ENCODE data around the gene ITGAX. TPM values are rescaled to one million over a fixed set of nuclear protein-coding genes. Genes with fewer than 3 reads are reported as not detected.

The ITGAX gene
- total RNA-seq, 1 experiment from 2014 or later = not detected

DNA sequence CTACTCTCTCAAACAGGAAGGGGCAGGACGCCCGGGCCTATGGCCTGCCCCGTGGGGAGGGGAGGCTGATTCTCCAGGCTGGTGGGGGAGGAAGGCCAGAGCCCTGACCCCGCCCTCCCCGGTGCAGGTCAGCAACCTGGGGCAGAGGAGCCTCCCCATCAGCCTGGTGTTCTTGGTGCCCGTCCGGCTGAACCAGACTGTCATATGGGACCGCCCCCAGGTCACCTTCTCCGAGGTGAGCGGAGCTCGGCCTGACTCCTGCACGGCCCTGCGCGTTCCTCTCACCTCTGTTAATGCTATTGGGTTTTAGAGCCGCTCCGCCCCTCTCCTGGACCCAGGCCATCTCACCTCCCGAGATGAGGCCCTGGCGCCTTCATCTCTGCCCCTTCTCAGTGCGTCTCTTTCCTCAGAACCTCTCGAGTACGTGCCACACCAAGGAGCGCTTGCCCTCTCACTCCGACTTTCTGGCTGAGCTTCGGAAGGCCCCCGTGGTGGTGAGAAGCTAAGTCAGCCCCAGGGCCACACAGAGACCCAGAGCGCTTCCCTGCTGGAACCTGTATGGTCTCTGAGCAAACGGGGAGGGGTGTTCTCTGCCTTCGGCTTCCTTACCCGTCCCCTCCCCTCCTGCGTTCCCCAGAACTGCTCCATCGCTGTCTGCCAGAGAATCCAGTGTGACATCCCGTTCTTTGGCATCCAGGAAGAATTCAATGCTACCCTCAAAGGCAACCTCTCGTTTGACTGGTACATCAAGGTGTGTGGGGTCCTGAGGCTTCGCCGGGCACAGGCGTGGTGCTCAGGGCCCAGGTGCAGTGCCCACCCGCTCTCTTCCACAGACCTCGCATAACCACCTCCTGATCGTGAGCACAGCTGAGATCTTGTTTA, 25.1 kb upstream of the ITGAX start:
- Histone ChIP-seq H3K27me3 (ENCODE audit: low read length) (peaks cover 26% of the 10 kb centered on the region), H3K9ac (ENCODE audit: low read length) (no peak overlapping the region), H3K4me2 (ENCODE audit: low read length) (no peak overlapping the region), H3K79me2 (ENCODE audit: low read length) (no peaks in the 10 kb centered on the region), H4K20me1 (ENCODE audit: low read length) (no peaks in the 10 kb centered on the region), H3K36me3 (ENCODE audit: low read depth, low read length) (no peaks in the 10 kb centered on the region), H3K9me2 (replicated peaks; ENCODE audit: low read length) (no peaks in the 10 kb centered on the region), H3K4me3 (ENCODE audit: low read length) (no peak overlapping the region), H3K9me3 (ENCODE audit: low read length) (no peaks in the 10 kb centered on the region), H3F3A (ENCODE audit: low read length, unreplicated experiment) (no peaks in the 10 kb centered on the region), H2AFZ (ENCODE audit: low read length) (no peak overlapping the region), H3K27ac (ENCODE audit: low read length) (no peak overlapping the region), H3K4me1 (ENCODE audit: insufficient read depth, low read length) (no peaks in the 10 kb centered on the region)
- BruUV-seq (replicated peaks) = no TSS peak
- POLR2A ChIA-PET (ENCODE audit: unreplicated experiment) = no interaction called here
- ATAC-seq (no peak), DNase-seq (no peak)
- intact Hi-C loops (cut with micrococcal nuclease) = no loop called here
- CTCF ChIA-PET = no interaction called here
- TF ChIP-seq, protein P1, sequence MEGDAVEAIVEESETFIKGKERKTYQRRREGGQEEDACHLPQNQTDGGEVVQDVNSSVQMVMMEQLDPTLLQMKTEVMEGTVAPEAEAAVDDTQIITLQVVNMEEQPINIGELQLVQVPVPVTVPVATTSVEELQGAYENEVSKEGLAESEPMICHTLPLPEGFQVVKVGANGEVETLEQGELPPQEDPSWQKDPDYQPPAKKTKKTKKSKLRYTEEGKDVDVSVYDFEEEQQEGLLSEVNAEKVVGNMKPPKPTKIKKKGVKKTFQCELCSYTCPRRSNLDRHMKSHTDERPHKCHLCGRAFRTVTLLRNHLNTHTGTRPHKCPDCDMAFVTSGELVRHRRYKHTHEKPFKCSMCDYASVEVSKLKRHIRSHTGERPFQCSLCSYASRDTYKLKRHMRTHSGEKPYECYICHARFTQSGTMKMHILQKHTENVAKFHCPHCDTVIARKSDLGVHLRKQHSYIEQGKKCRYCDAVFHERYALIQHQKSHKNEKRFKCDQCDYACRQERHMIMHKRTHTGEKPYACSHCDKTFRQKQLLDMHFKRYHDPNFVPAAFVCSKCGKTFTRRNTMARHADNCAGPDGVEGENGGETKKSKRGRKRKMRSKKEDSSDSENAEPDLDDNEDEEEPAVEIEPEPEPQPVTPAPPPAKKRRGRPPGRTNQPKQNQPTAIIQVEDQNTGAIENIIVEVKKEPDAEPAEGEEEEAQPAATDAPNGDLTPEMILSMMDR (conservative IDR thresholded peaks at IDR 0.05; ENCODE audit: low read depth, low read length) = no peak
- no peak for TF ChIP-seq EZH2 (IDR thresholded peaks at IDR 0.05; ENCODE audit: low read length, unreplicated experiment)
- no peak for TF ChIP-seq EZH2phosphoT487 (IDR thresholded peaks at IDR 0.05; ENCODE audit: borderline replicate concordance, low read length)

DNA sequence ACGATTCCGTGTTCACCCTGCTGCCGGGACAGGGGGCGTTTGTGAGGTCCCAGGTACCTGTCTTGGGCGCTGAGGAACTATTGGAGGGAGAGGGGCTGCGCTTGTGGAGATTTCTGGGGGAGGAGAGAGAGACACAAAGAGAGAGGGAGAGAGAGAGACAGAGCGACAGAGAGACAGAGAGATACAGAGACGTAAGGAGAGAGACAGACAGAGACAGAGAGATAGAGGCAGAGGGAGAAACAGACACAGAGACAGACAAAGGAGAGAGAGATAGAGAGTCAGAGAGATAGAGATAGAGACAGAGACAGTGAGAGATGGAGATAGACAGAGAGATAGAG, 24.5 kb upstream of the ITGAX start:
- H3K4me3 ChIP-seq (ENCODE audit: low read length) = no peak overlapping the region
- no peak overlapping the region for H3K9ac ChIP-seq (ENCODE audit: low read length)
- TF ChIP-seq, protein P1 (conservative IDR thresholded peaks at IDR 0.05; ENCODE audit: low read depth, low read length) = no peak
- no peak for TF ChIP-seq EZH2phosphoT487 (IDR thresholded peaks at IDR 0.05; ENCODE audit: borderline replicate concordance, low read length)
- no peak overlapping the region for H2AFZ ChIP-seq (ENCODE audit: low read length)
- POLR2A ChIA-PET (ENCODE audit: unreplicated experiment) = no interaction called here
- no TSS peak for BruUV-seq (replicated peaks)
- no peaks in the 10 kb centered on the region for H3K79me2 ChIP-seq (ENCODE audit: low read length)
- CTCF ChIA-PET = no interaction called here
- no peak overlapping the region for H3K27ac ChIP-seq (ENCODE audit: low read length)
- no peaks in the 10 kb centered on the region for H3K4me1 ChIP-seq (ENCODE audit: insufficient read depth, low read length)
- DNase-seq (no peak), ATAC-seq (no peak)
- H3K36me3 ChIP-seq (ENCODE audit: low read depth, low read length) = no peaks in the 10 kb centered on the region
- no peak overlapping the region for H3K4me2 ChIP-seq (ENCODE audit: low read length)
- intact Hi-C loops (cut with micrococcal nuclease) = no loop called here
- no peaks in the 10 kb centered on the region for H4K20me1 ChIP-seq (ENCODE audit: low read length)
- H3F3A ChIP-seq (ENCODE audit: low read length, unreplicated experiment) = no peaks in the 10 kb centered on the region
- H3K9me3 ChIP-seq (ENCODE audit: low read length) = no peaks in the 10 kb centered on the region
- peaks cover 30% of the 10 kb centered on the region for H3K27me3 ChIP-seq (ENCODE audit: low read length)
- no peaks in the 10 kb centered on the region for H3K9me2 ChIP-seq (replicated peaks; ENCODE audit: low read length)

DNA sequence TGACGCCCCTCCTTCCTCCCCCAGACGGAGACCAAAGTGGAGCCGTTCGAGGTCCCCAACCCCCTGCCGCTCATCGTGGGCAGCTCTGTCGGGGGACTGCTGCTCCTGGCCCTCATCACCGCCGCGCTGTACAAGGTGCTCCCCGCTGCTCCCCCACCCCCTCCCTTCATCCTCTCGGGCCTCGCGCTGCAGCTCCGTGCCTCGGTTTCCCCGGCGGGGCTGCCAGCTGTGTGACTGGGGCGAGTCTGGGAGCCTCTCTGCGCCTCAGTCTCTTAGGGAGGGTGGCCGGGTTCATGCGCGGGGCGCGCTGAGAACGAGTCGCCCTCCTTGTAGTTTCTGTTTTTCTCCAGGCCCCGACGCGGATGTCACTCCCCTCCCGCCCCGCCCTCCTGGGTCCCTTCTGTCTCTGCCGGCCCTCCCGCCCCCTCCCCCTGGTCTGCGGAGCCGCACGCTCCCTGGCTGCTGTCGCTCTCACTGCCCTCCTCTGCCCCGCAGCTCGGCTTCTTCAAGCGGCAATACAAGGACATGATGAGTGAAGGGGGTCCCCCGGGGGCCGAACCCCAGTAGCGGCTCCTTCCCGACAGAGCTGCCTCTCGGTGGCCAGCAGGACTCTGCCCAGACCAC, 23.7 kb upstream of the ITGAX start:
- Histone ChIP-seq H3K79me2 (ENCODE audit: low read length) (no peaks in the 10 kb centered on the region), H3K27ac (ENCODE audit: low read length) (no peak overlapping the region), H3F3A (ENCODE audit: low read length, unreplicated experiment) (no peaks in the 10 kb centered on the region), H2AFZ (ENCODE audit: low read length) (no peak overlapping the region), H3K9me3 (ENCODE audit: low read length) (no peaks in the 10 kb centered on the region), H3K9me2 (replicated peaks; ENCODE audit: low read length) (no peaks in the 10 kb centered on the region), H3K4me1 (ENCODE audit: insufficient read depth, low read length) (no peaks in the 10 kb centered on the region), H3K4me2 (ENCODE audit: low read length) (no peak overlapping the region), H3K4me3 (ENCODE audit: low read length) (no peak overlapping the region), H3K36me3 (ENCODE audit: low read depth, low read length) (no peaks in the 10 kb centered on the region), H3K9ac (ENCODE audit: low read length) (no peak overlapping the region), H3K27me3 (ENCODE audit: low read length) (peaks cover 37% of the 10 kb centered on the region), H4K20me1 (ENCODE audit: low read length) (no peaks in the 10 kb centered on the region)
- CTCF ChIA-PET = no interaction called here
- no peak for TF ChIP-seq EZH2phosphoT487 (IDR thresholded peaks at IDR 0.05; ENCODE audit: borderline replicate concordance, low read length)
- TF ChIP-seq EZH2 (IDR thresholded peaks at IDR 0.05; ENCODE audit: low read length, unreplicated experiment) = no peak
- TF ChIP-seq, protein P1 (conservative IDR thresholded peaks at IDR 0.05; ENCODE audit: low read depth, low read length) = no peak
- BruUV-seq (replicated peaks) = no TSS peak
- POLR2A ChIA-PET (ENCODE audit: unreplicated experiment) = no interaction called here
- DNase-seq = no peak
- no peak for ATAC-seq
- intact Hi-C loops (cut with micrococcal nuclease) = no loop called here
